GM10248 (cell line): ENCODE measurements around the gene RBBP6.
"Not testable (repeated sequence)": the region's sequence is repeated elsewhere in the genome, so short reads cannot be mapped to it uniquely, and the experiment has no call there.

Experiments used
- CTCF ChIA-PET: fragments of 300-600 bp; sonication (Branson Sonifier 250); formaldehyde crosslinking; extraction: SDS; loops from one replicate; lab custom pipeline; 2021; ENCODE audit warnings: antibody characterized with exemption; lab: Yijun Ruan, JAX
- POLR2A ChIA-PET: fragments of 350-650 bp; sonication (Branson Sonifier 250); formaldehyde crosslinking; extraction: SDS; loops from one replicate; lab custom pipeline; 2020; ENCODE audit warnings: antibody characterized with exemption; lab: Yijun Ruan, JAX
- DNase-seq: peaks from one replicate; pipeline ENCODE4 v3.0.0; 2012; ENCODE audit errors: extremely low spot score
- CTCF ChIP-seq: IDR thresholded peaks from 2 replicates; pipeline ENCODE4 v1.5.1; 2012; ENCODE audit warnings: mild to moderate bottlenecking, low read depth; ENCODE audit errors: extremely low read depth, missing control alignments, control extremely low read depth

The RBBP6 gene

GRCh38 chr16:24598777-24599437 lies 59.5 kb downstream of the RBBP6 start:
- POLR2A ChIA-PET, result no interaction called here
- no peak for DNase-seq
- TF ChIP-seq CTCF, result no peak
- CTCF ChIA-PET, result interaction anchor here (1.3 kb wide), 1 partner anchor 11 kb away, joined by 4 read pairs; no protein-coding TSS in a partner anchor

- ChIA-PET POLR2A (interaction anchor here (0.7 kb wide), 1 partner anchor 57 kb away, joined by 6 read pairs; no protein-coding TSS in a partner anchor), CTCF (interaction anchor here (1.1 kb wide), 2 partner anchors 8 to 10 kb away, joined by 3 read pairs; no protein-coding TSS in a partner anchor)
- no peak for TF ChIP-seq CTCF
These were observed 70.0 kb downstream of the RBBP6 start for GRCh38 chr16:24609417-24609739.

GRCh38 chr16:24609740-24610415 lies 70.5 kb downstream of the RBBP6 start:
- DNase-seq, result no peak
- ChIA-PET CTCF (interaction anchor here (1.1 kb wide), 2 partner anchors 8 to 9 kb away, joined by 3 read pairs; no protein-coding TSS in a partner anchor), POLR2A (interaction anchor here (0.7 kb wide), 1 partner anchor 57 kb away, joined by 6 read pairs; no protein-coding TSS in a partner anchor)
- no peak for TF ChIP-seq CTCF

More at GRCh38 chr16:24609417-24609739, 70.0 kb downstream of the RBBP6 start:
- DNase-seq, result no peak

DNA sequence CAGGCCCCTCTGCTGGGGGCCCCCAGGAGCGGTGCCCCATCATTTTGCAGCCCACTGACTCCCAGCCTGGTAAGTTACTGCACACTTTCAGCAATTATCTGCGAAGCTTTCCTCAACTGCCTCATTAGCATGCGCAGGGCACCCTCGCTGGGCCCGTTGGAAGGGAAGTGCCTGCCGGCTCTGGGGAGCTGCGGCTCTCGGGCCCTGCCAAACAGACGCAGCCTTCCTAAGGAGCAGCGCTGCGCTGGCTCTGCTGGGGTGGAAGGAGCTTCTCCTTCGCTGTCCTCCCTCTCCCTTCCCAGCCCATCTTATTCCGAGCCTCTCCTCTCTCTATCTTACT lies 71.0 kb downstream of the RBBP6 start:
- ChIA-PET CTCF (no interaction called here), POLR2A (no interaction called here)
- no peak for DNase-seq
- TF ChIP-seq CTCF, result no peak

- DNase-seq, result no peak
- ChIA-PET POLR2A (no interaction called here), CTCF (no interaction called here)
- TF ChIP-seq CTCF, result no peak
These were observed 71.9 kb downstream of the RBBP6 start for GRCh38 chr16:24611310-24611709.

GRCh38 chr16:24612656-24613055 lies 73.3 kb downstream of the RBBP6 start:
- DNase-seq, result no peak
- ChIA-PET POLR2A (no interaction called here), CTCF (interaction anchor here (0.9 to 1.1 kb wide), 2 partner anchors 9 to 14 kb away, joined by 3 read pairs; no protein-coding TSS in a partner anchor)
- TF ChIP-seq CTCF, result no peak

- POLR2A ChIA-PET, CTCF ChIA-PET, DNase-seq: not testable (repeated sequence)
These were observed 73.9 kb downstream of the RBBP6 start for GRCh38 chr16:24613267-24613666.
